CD14-positive monocyte (primary cell): ENCODE results near the gene CHD2. TPM values are rescaled to one million over a fixed set of nuclear protein-coding genes. Genes with fewer than 3 reads are reported as not detected.

Experiments used
- DNase-seq, 3 donors: peaks; one replicate each; pipeline ENCODE4 v3.0.0-alpha.2; 2011 to 2022
- H2AFZ ChIP-seq: 2 replicates; pipeline ENCODE4 v1.6.0; 2012; ENCODE audit warnings: mild to moderate bottlenecking, low read depth, low read length, inconsistent platforms; ENCODE audit not compliant: insufficient read depth, poor library complexity, severe bottlenecking
- H3K27ac ChIP-seq, 2 donors: 1 replicate in 1 of 2; 2 replicates in 1 of 2; pipeline ENCODE4 v1.5.1; 2012 to 2013; ENCODE audit warnings: low read length in 2 of 2, control low read depth in 1 of 2, inconsistent platforms in 1 of 2, low read depth in 1 of 2, mild to moderate bottlenecking in 1 of 2
- H3K27me3 ChIP-seq, 2 donors: one replicate each; pipeline versions ENCODE4 v1.6.0 to v1.6.1; 2011 to 2013; ENCODE audit warnings: low read length in 2 of 2; ENCODE audit not compliant: control insufficient read depth in 2 of 2, insufficient read depth in 2 of 2
- H3K36me3 ChIP-seq, 2 donors: replicated peaks in 1 of 2; 1 replicate in 1 of 2; 2 replicates in 1 of 2; pipeline versions ENCODE4 v1.5.1 to v1.6.1; 2012 to 2013; ENCODE audit warnings: low read length in 2 of 2, control low read depth in 1 of 2, inconsistent platforms in 1 of 2, mild to moderate bottlenecking in 1 of 2; ENCODE audit not compliant: insufficient read depth in 2 of 2, control insufficient read depth in 1 of 2
- H3K4me1 ChIP-seq, 2 donors: 1 replicate in 1 of 2; 2 replicates in 1 of 2; pipeline versions ENCODE4 v1.5.1 to v1.6.1; 2012 to 2013; ENCODE audit warnings: low read length in 2 of 2, control low read depth in 1 of 2, inconsistent platforms in 1 of 2, mild to moderate bottlenecking in 1 of 2, moderate library complexity in 1 of 2; ENCODE audit not compliant: insufficient read depth in 2 of 2, control insufficient read depth in 1 of 2
- H3K4me2 ChIP-seq: replicated peaks from 2 replicates; pipeline ENCODE3; 2012; ENCODE audit warnings: low read length, moderate library complexity, mild to moderate bottlenecking; ENCODE audit not compliant: poor library complexity, severe bottlenecking; ENCODE audit errors: extremely low read depth
- H3K4me3 ChIP-seq, 3 experiments: fragments of 200-600 bp in 1 of 3; sonication (generic) in 1 of 3; replicated peaks in 1 of 3; 1 replicate in 2 of 3; 2 replicates in 1 of 3; pipeline ENCODE4 v1.5.1; 2011 to 2013; ENCODE audit warnings: low read length in 3 of 3, mild to moderate bottlenecking in 3 of 3, control low read depth in 2 of 3, low read depth in 2 of 3, inconsistent platforms in 1 of 3, moderate library complexity in 1 of 3
- H3K79me2 ChIP-seq: 2 replicates; pipeline ENCODE4 v1.6.0; 2012; ENCODE audit warnings: mild to moderate bottlenecking, control low read depth, inconsistent platforms, low read length, moderate library complexity; ENCODE audit not compliant: insufficient read depth
- H3K9ac ChIP-seq: 2 replicates; pipeline ENCODE4 v1.6.0; 2017; ENCODE audit warnings: low read length, mild to moderate bottlenecking; ENCODE audit not compliant: insufficient read depth, poor library complexity, severe bottlenecking
- H3K9me3 ChIP-seq, 2 donors: replicated peaks in 1 of 2; 1 replicate in 1 of 2; 2 replicates in 1 of 2; pipeline versions ENCODE4 v1.5.1 to v1.6.1; 2012 to 2013; ENCODE audit warnings: low read length in 2 of 2, control low read depth in 1 of 2; ENCODE audit not compliant: control insufficient read depth in 1 of 2, insufficient read depth in 1 of 2
- H4K20me1 ChIP-seq: 2 replicates; pipeline ENCODE4 v1.6.0; 2012; ENCODE audit warnings: mild to moderate bottlenecking, low read length, control low read depth, moderate library complexity; ENCODE audit not compliant: insufficient read depth
- H3K27ac Mint-ChIP-seq, 7 donors: one replicate each; pipeline ENCODE4 v1.8.0; 2020; ENCODE audit warnings: mild to moderate bottlenecking in 7 of 7, mixed read lengths in 7 of 7, moderate library complexity in 6 of 7, inconsistent platforms in 2 of 7
- H3K27me3 Mint-ChIP-seq, 3 donors: one replicate each; pipeline ENCODE4 v1.8.0; 2021 to 2022; ENCODE audit warnings: low read depth in 3 of 3, mild to moderate bottlenecking in 3 of 3, mixed read lengths in 3 of 3, moderate library complexity in 3 of 3, inconsistent platforms in 1 of 3
- H3K36me3 Mint-ChIP-seq, 2 donors: one replicate each; pipeline ENCODE4 v1.8.0; 2020; ENCODE audit warnings: mixed read lengths in 2 of 2, inconsistent platforms in 1 of 2, mild to moderate bottlenecking in 1 of 2
- H3K4me1 Mint-ChIP-seq: one replicate; pipeline ENCODE4 v1.8.0; 2020; ENCODE audit warnings: mild to moderate bottlenecking, mixed read lengths
- H3K4me3 Mint-ChIP-seq, 2 donors: one replicate each; pipeline ENCODE4 v1.8.0; 2020; ENCODE audit warnings: mild to moderate bottlenecking in 2 of 2, mixed read lengths in 2 of 2, moderate library complexity in 1 of 2
- H3K9me3 Mint-ChIP-seq, 7 donors: one replicate each; pipeline ENCODE4 v1.8.0; 2020 to 2022; ENCODE audit warnings: mixed read lengths in 7 of 7, mild to moderate bottlenecking in 6 of 7, moderate library complexity in 6 of 7, inconsistent platforms in 2 of 7
- CTCF ChIP-seq: fragments of 200-600 bp; IDR thresholded peaks from one replicate; pipeline ENCODE4 v1.8.0; 2022; ENCODE audit warnings: antibody characterized with exemption, mild to moderate bottlenecking
- WGBS: methylation state at CpG from one replicate; pipeline ENCODE4 v1.1.5; 2013; ENCODE audit warnings: missing lambda C conversion rate; ENCODE audit not compliant: insufficient coverage; 5-methylcytosine and 5-hydroxymethylcytosine counted together
- intact Hi-C, 2 donors: fragments of 100-400 bp; cut with micrococcal nuclease; formaldehyde crosslinking; loops; one replicate each; pipeline versions ENCODE4 v1.15.0 to v1.15.1; 2023
- polyA plus RNA-seq, 3 donors: library from polyadenylated mRNA; depleted of rRNA in 1 of 3; unstranded in 2 of 3; stranded (reverse) in 1 of 3; fragments of 300-500 nt in 2 of 3; fragments of >200 nt in 1 of 3; fragmentation: Illumina TruSeq in 2 of 3; gene quantifications; 1 replicate in 2 of 3; 2 replicates in 1 of 3; pipeline ENCODE4 v1.2.3, GENCODE V29; 2012 to 2021

The CHD2 gene
- polyA plus RNA-seq, 3 donors = 9.6 to 61.2 (median 11.4) TPM

- Histone ChIP-seq H3K27me3 (no peaks in the 10 kb centered on the region), H3K9ac (no peak overlapping the region), H3K27ac (no peak overlapping the region), H3K9me3 (no peaks in the 10 kb centered on the region), H2AFZ (no peak overlapping the region), H3K4me2 (peak overlapping the region; percentile 89), H4K20me1 (peaks cover 69% of the 10 kb centered on the region), H3K4me3 (peak overlapping the region in 1 of 3 experiments; percentile 99), H3K4me1 (peaks cover 10 to 50% of the 10 kb centered on the region in 2 donors), H3K79me2 (peaks cover 87% of the 10 kb centered on the region), H3K36me3 (peaks cover 47 to 53% of the 10 kb centered on the region in 2 donors)
- WGBS = no CpG with 5 or more reads among the region's 2 CpGs
- DNase-seq = no peak
- Mint-ChIP-seq H3K36me3 (peaks cover 58 to 59% of the 10 kb centered on the region in 2 donors), H3K27ac (peak overlapping the region in 2 of 7 donors; percentile 42 to 98), H3K27me3 (no peaks in the 10 kb centered on the region), H3K4me1 (peaks cover 43% of the 10 kb centered on the region), H3K4me3 (peak overlapping the region in 1 of 2 donors; percentile 27), H3K9me3 (no peaks in the 10 kb centered on the region)
- TF ChIP-seq CTCF = no peak
- intact Hi-C loops = no loop called here
Observed at GRCh38 chr15:92886042-92886537, 14.0 kb upstream of the CHD2 start.

- Histone ChIP-seq H3K9ac (no peak overlapping the region), H4K20me1 (peaks cover 77% of the 10 kb centered on the region), H3K27me3 (no peaks in the 10 kb centered on the region), H3K79me2 (peaks cover 93% of the 10 kb centered on the region), H3K4me1 (peaks cover 3 to 43% of the 10 kb centered on the region in 2 donors), H2AFZ (no peak overlapping the region), H3K36me3 (peaks cover 52 to 61% of the 10 kb centered on the region in 2 donors), H3K9me3 (no peaks in the 10 kb centered on the region), H3K4me3 (peak overlapping the region in 1 of 3 experiments; percentile 99), H3K27ac (no peak overlapping the region), H3K4me2 (no peak overlapping the region)
- no peak for TF ChIP-seq CTCF
- no peak for DNase-seq
- WGBS = 90% methylated on average over 2 of the region's 8 CpGs
- Mint-ChIP-seq H3K4me1 (peaks cover 36% of the 10 kb centered on the region), H3K9me3 (no peaks in the 10 kb centered on the region), H3K36me3 (peaks cover 65% of the 10 kb centered on the region in 2 donors), H3K27ac (peak overlapping the region in 2 of 7 donors; percentile 35 to 69), H3K4me3 (no peak overlapping the region), H3K27me3 (no peaks in the 10 kb centered on the region)
- intact Hi-C loops = no loop called here
Observed at GRCh38 chr15:92886815-92887214, 13.3 kb upstream of the CHD2 start.
